Ascending aorta (tissue), 2 donors: Measurements from ENCODE around the gene IFNL2. TPM values are rescaled to one million over a fixed set of nuclear protein-coding genes. Genes with fewer than 3 reads are reported as not detected.
"Not testable (repeated sequence)": the region's sequence is repeated elsewhere in the genome, so short reads cannot be mapped to it uniquely, and the experiment has no call there.

Experiments
- DNase-seq, 2 donors: peaks; one replicate each; pipeline ENCODE4 v3.0.0-alpha.2; 2019; ENCODE audit warnings: low spot score in 2 of 2
- H3K27ac ChIP-seq, 2 donors: fragments of 200-600 bp; sonication (generic); one replicate each; pipeline ENCODE4 v1.5.1; 2016 to 2017; ENCODE audit warnings: mild to moderate bottlenecking in 1 of 2
- H3K27me3 ChIP-seq: fragments of 200-600 bp; sonication (generic); one replicate; pipeline ENCODE4 v1.5.1; 2017
- H3K36me3 ChIP-seq, 2 donors: fragments of 200-600 bp; sonication (generic); one replicate each; pipeline ENCODE4 v1.5.1; 2016
- H3K4me1 ChIP-seq, 2 donors: fragments of 200-600 bp; sonication (generic); one replicate each; pipeline ENCODE4 v1.5.1; 2016 to 2017; ENCODE audit warnings: mild to moderate bottlenecking in 1 of 2
- H3K4me3 ChIP-seq, 2 donors: fragments of 200-600 bp; sonication (generic); one replicate each; pipeline ENCODE4 v1.5.1; 2016 to 2017; ENCODE audit warnings: mild to moderate bottlenecking in 1 of 2
- H3K9me3 ChIP-seq, 2 donors: fragments of 200-600 bp; sonication (generic); one replicate each; pipeline ENCODE4 v1.5.1; 2016
- intact Hi-C: fragments of 100-400 bp; cut with DNase I; formaldehyde crosslinking; loops from one replicate; pipeline ENCODE4 v1.15.1; 2023
- total RNA-seq: library from RNA; depleted of rRNA; stranded (reverse); fragments of >200 nt; gene quantifications from one replicate; pipeline ENCODE4 v1.1.0, GENCODE V29; 2016
- TF ChIP-seq, protein P1 (sequence below), 3 experiments: fragments of 200-600 bp in 2 of 3; fragments of 450-650 bp in 1 of 3; sonication (generic) in 2 of 3; IDR thresholded peaks; one replicate each; pipeline ENCODE4 v1.5.1; 2016 to 2019; ENCODE audit warnings: antibody characterized with exemption in 3 of 3, mild to moderate bottlenecking in 1 of 3, moderate library complexity in 1 of 3

Gene IFNL2
- total RNA-seq, 1 donor from 2014 or later, result not detected

DNA sequence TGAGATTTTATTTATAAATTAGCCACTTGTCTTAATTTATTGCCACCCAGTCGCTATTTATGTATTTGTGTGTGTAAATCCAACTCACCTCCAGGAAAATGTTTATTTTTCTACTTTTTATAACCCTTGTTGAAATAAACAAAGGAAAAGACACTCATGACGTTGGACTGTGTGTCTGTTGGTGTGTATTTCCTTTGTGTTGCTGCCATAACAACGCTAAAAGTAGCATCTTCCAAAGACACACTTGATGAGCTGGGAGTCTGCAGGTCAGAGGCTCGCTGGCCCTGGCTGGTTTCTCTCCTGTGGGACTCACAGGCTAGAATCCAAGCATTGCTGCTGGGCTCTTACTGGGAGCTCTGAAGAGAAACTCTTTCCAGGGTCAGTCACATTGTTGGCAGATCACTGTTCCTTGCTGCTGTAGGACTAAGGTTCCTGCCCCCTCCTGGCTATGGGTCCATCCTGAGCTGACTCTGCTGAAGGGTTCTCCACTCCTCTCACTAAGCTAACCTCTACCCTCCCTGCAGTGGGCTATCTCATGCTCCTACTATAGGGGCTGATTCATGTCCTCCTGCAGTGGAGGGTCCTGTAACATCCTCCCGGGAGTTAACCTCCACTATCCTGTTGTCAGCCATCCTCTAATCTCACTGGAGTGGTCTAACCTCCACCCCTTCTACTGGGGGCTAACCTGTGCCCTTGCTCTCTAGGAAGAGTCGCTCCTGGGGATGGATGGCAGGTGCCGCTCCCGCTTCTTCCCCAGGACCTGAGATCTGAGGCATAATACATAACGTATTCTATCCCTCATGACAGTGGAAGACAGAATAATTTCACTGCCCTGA lies 2.1 kb downstream of the IFNL2 start:
- no peaks in the 10 kb centered on the region for H3K27me3 ChIP-seq
- H3K36me3 ChIP-seq, result no peaks in the 10 kb centered on the region
- intact Hi-C loops, result no loop called here
- no peak overlapping the region for H3K4me3 ChIP-seq
- H3K4me1 ChIP-seq, result no peaks in the 10 kb centered on the region
- H3K9me3 ChIP-seq, result no peaks in the 10 kb centered on the region
- TF ChIP-seq, protein P1, sequence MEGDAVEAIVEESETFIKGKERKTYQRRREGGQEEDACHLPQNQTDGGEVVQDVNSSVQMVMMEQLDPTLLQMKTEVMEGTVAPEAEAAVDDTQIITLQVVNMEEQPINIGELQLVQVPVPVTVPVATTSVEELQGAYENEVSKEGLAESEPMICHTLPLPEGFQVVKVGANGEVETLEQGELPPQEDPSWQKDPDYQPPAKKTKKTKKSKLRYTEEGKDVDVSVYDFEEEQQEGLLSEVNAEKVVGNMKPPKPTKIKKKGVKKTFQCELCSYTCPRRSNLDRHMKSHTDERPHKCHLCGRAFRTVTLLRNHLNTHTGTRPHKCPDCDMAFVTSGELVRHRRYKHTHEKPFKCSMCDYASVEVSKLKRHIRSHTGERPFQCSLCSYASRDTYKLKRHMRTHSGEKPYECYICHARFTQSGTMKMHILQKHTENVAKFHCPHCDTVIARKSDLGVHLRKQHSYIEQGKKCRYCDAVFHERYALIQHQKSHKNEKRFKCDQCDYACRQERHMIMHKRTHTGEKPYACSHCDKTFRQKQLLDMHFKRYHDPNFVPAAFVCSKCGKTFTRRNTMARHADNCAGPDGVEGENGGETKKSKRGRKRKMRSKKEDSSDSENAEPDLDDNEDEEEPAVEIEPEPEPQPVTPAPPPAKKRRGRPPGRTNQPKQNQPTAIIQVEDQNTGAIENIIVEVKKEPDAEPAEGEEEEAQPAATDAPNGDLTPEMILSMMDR (IDR thresholded peaks at IDR 0.05), result no peak
- H3K27ac ChIP-seq, result no peak overlapping the region
- no peak for DNase-seq

DNA sequence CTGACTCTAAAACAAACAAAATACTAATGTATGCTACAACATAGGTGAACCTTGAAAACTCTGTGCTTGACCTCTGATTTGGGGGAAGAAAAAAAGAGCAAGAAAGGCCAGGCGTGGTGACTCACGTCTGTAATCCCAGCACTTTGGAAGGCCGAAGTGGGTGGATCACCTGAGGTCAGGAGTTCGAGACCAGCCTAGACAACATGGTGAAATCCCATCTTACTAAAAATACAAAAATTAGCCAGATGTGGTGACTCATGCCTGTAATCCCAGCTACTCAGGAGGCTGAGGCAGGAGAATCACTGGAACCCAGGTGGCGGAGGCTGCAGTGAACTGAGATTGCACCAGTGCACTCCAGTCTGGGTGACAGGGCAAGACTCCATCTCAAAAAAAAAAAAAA lies 5.7 kb downstream of the IFNL2 start:
- DNase-seq, result not testable (repeated sequence)

DNA sequence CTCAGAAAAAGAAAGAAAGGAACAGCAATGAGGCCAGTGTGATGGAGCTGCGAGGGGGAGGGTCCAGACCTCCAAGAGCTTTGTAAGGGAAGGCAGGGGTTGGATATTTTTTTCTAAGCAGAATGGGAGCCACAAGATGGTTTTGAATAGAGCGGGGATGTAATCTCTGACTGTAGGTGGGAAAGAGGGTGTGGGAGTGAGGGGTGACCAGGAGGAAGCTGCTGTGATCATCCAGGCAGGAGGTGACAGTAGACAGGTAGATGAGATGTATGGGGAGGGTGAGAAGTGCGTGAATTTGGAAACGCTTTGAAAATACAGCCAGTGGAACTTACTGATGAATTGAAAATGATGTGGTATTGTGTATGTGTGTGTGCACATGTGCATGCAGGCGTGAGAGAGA lies 7.4 kb downstream of the IFNL2 start:
- Histone ChIP-seq H3K9me3 (no peaks in the 10 kb centered on the region), H3K27me3 (no peaks in the 10 kb centered on the region), H3K4me1 (no peaks in the 10 kb centered on the region), H3K36me3 (no peaks in the 10 kb centered on the region), H3K4me3 (no peak overlapping the region), H3K27ac (no peak overlapping the region)
- intact Hi-C loops, result no loop called here
- TF ChIP-seq, protein P1 (IDR thresholded peaks at IDR 0.05), result no peak
- DNase-seq, result no peak

More for the DNA sequence above, 5.7 kb downstream of the IFNL2 start:
- intact Hi-C loops, H3K36me3 ChIP-seq, H3K27me3 ChIP-seq, H3K27ac ChIP-seq, H3K4me1 ChIP-seq, H3K4me3 ChIP-seq, H3K9me3 ChIP-seq: not testable (repeated sequence)

DNA sequence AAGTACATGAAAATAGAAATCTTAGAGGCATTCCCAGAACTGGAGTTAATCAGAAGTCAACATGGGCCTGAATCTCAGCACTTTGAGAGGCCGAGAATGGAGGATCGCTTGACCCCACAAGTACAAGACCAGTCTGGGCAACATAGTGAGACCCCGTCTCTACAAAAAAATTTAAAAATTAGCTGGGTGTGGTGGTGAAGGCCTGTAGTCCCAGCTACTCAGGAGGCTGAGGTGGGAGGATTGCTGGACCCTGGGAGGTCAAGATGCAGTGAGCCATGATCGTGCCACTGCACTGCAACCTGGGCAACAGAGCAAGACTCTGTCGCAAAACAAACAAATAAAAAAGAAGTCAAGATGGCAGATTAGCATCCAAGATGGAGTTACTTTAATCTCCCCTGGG lies 8.5 kb downstream of the IFNL2 start:
- no peak overlapping the region for H3K27ac ChIP-seq
- H3K4me3 ChIP-seq, result no peak overlapping the region
- TF ChIP-seq, protein P1 (IDR thresholded peaks at IDR 0.05), result no peak
- DNase-seq, result no peak
- no peaks in the 10 kb centered on the region for H3K9me3 ChIP-seq
- no peaks in the 10 kb centered on the region for H3K27me3 ChIP-seq
- intact Hi-C loops, result no loop called here
- H3K4me1 ChIP-seq, result no peaks in the 10 kb centered on the region
- H3K36me3 ChIP-seq, result no peaks in the 10 kb centered on the region

DNA sequence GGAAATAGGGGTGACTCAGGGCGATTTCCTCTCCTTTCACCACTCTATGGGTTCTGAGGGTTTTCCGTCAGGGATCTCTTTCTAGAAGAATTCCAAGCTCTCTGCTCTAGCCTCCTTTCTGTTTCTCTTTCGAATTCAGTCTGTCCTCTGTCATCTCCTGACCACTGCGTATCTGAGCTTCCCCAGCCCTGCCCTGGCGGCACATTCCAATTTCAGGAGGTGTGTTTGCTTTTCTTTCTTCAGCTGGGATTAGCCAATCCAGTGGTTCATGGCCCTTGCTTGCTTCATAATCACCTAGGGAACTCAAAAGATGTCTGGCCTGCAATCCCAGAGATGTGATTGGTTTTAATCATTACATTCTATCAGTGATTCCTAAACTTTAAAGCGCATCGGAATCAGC lies 9.4 kb downstream of the IFNL2 start:
- intact Hi-C loops, result no loop called here
- H3K27me3 ChIP-seq, result no peaks in the 10 kb centered on the region

DNA sequence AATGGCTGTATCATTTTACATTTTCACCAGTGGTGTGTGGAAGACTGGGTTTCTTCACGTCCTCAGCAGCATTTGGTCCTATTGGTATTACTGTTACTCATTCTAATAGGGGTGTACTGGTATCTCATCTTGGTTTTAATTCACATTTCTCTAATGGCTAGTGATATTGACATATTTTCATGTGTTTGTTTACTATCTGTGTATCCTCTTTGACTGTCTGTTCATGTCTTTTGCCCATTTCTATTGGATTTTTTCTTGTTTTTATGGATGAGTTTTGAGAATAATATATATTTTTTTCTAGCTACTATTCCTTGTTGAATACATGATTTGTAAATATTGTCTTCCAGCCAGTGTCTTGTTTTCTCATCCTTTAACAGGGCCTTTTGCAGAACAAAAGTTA lies 13.8 kb downstream of the IFNL2 start:
- Histone ChIP-seq H3K36me3 (no peaks in the 10 kb centered on the region), H3K4me1 (no peaks in the 10 kb centered on the region), H3K27me3 (no peaks in the 10 kb centered on the region), H3K4me3 (no peak overlapping the region), H3K9me3 (peaks cover 0 to 6% of the 10 kb centered on the region in 2 donors), H3K27ac (no peak overlapping the region)
- TF ChIP-seq, protein P1 (IDR thresholded peaks at IDR 0.05), result no peak
- intact Hi-C loops, result no loop called here
- no peak for DNase-seq

More for the DNA sequence above, 9.4 kb downstream of the IFNL2 start:
- H3K4me1 ChIP-seq, result no peaks in the 10 kb centered on the region
- H3K4me3 ChIP-seq, result no peak overlapping the region
- peaks cover 0 to 5% of the 10 kb centered on the region in 2 donors for H3K9me3 ChIP-seq
- no peaks in the 10 kb centered on the region for H3K36me3 ChIP-seq
- TF ChIP-seq, protein P1 (IDR thresholded peaks at IDR 0.05), result no peak
- no peak for DNase-seq
- no peak overlapping the region for H3K27ac ChIP-seq
